H1 (cell line): ENCODE results near the gene SEC14L5.

ENCODE experiments used
- BCL11A ChIP-seq, 2 experiments: IDR thresholded peaks; one replicate each; pipeline ENCODE4 v1.6.1; 2011; ENCODE audit warnings: low read depth in 2 of 2, low read length in 2 of 2, mild to moderate bottlenecking in 2 of 2
- EZH2 ChIP-seq: fragments of 200-600 bp; sonication (generic); IDR thresholded peaks from 2 replicates; pipeline ENCODE4 v1.7.1; 2012; ENCODE audit warnings: low read depth, mild to moderate bottlenecking, moderate library complexity, low read length, inconsistent platforms; ENCODE audit not compliant: severe bottlenecking
- GABPA ChIP-seq: IDR thresholded peaks from 2 replicates; pipeline ENCODE4 v1.6.1; 2011; ENCODE audit warnings: mild to moderate bottlenecking, low read length, moderate library complexity, borderline replicate concordance; ENCODE audit not compliant: insufficient read depth
- GTF2F1 ChIP-seq: IDR thresholded peaks from 2 replicates; pipeline ENCODE4 v1.6.1; 2012; ENCODE audit warnings: low read depth, low read length, improper control_type of control experiment, borderline replicate concordance
- HDAC2 ChIP-seq, 2 experiments: fragments of 300-600 bp in 1 of 2; sonication (generic) in 1 of 2; IDR thresholded peaks; 2 replicates each; pipeline ENCODE4 v1.6.1; 2011 to 2012; ENCODE audit warnings: low read depth in 2 of 2, low read length in 2 of 2, mild to moderate bottlenecking in 2 of 2, moderate library complexity in 2 of 2, borderline replicate concordance in 1 of 2, inconsistent platforms in 1 of 2
- NANOG ChIP-seq: IDR thresholded peaks from 2 replicates; pipeline ENCODE4 v1.6.1; 2011; ENCODE audit warnings: low read length, low read depth, mild to moderate bottlenecking, inconsistent platforms; ENCODE audit not compliant: insufficient read depth, poor library complexity, severe bottlenecking
- POLR2A ChIP-seq, 2 experiments: IDR thresholded peaks; 1 replicate in 1 of 2; 2 replicates in 1 of 2; pipeline ENCODE4 v1.6.1; 2011; ENCODE audit warnings: low read depth in 2 of 2, low read length in 2 of 2, mild to moderate bottlenecking in 2 of 2; ENCODE audit errors: control extremely low read depth in 1 of 2
- POLR2AphosphoS5 ChIP-seq: IDR thresholded peaks from 2 replicates; pipeline ENCODE4 v1.6.1; 2011; ENCODE audit warnings: low read depth, low read length
- RAD21 ChIP-seq, 2 experiments: IDR thresholded peaks in 1 of 2; conservative IDR thresholded peaks in 1 of 2; 2 replicates each; pipeline ENCODE4 v1.6.1; 2011; ENCODE audit warnings: low read depth in 2 of 2, low read length in 2 of 2, improper control_type of control experiment in 1 of 2, inconsistent platforms in 1 of 2, mild to moderate bottlenecking in 1 of 2, moderate library complexity in 1 of 2
- RFX5 ChIP-seq: IDR thresholded peaks from 2 replicates; pipeline ENCODE4 v1.6.1; 2011; ENCODE audit warnings: low read depth, low read length, improper control_type of control experiment, borderline replicate concordance
- RXRA ChIP-seq: IDR thresholded peaks from 2 replicates; pipeline ENCODE4 v1.6.1; 2011; ENCODE audit warnings: low read depth, mild to moderate bottlenecking, low read length, moderate library complexity; ENCODE audit not compliant: insufficient read depth
- TF ChIP-seq, protein P1 (sequence below): IDR thresholded peaks from 2 replicates; pipeline ENCODE4 v1.6.1; 2012; ENCODE audit warnings: inconsistent platforms
- TF ChIP-seq, protein P2 (sequence below), 3 experiments: IDR thresholded peaks; 1 replicate in 2 of 3; 2 replicates in 1 of 3; pipeline versions ENCODE4 v1.5.1 to v1.6.1; 2011; ENCODE audit warnings: low read length in 3 of 3, mild to moderate bottlenecking in 3 of 3, inconsistent platforms in 2 of 3, low read depth in 1 of 3, moderate library complexity in 1 of 3; ENCODE audit not compliant: insufficient read depth in 1 of 3; ENCODE audit errors: control extremely low read depth in 1 of 3
- TF ChIP-seq, protein P3 (sequence below): IDR thresholded peaks from 2 replicates; pipeline ENCODE4 v1.6.1; 2011; ENCODE audit warnings: low read length, improper control_type of control experiment

DNA sequence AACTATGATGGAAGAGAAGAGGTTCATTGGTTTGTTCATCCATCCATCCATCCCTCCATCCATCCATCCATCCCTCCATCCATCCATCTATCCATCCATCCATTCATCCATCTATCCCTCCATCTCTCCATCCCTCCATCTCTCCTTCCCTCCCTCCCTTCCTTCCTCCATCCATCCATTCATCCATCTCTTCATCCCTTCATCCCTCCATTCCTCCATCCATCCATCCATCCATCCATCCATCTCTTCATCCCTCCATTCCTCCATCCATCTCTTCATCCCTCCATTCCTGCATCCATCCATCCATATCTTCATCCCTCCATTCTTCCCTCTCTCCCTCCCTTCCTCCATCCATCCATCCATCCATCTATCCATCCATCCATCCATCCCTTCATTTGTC, 11.2 kb upstream of the SEC14L5 start:
- TF ChIP-seq HDAC2 (IDR thresholded peaks at IDR 0.05; ENCODE audit: borderline replicate concordance in 1 of 2, low read depth in 2 of 2, low read length in 2 of 2) (no peak), BCL11A (IDR thresholded peaks at IDR 0.05; ENCODE audit: low read depth in 2 of 2, low read length in 2 of 2) (no peak), POLR2AphosphoS5 (no peak), GABPA (no peak), RAD21 (IDR thresholded peaks at IDR 0.05 in 1 of 2, conservative IDR thresholded peaks at IDR 0.05 in 1 of 2; ENCODE audit: low read depth in 2 of 2, low read length in 2 of 2) (no peak), EZH2 (no peak), POLR2A (IDR thresholded peaks at IDR 0.05; ENCODE audit: control extremely low read depth in 1 of 2, low read depth in 2 of 2, low read length in 2 of 2) (no peak), RXRA (no peak), GTF2F1 (no peak), RFX5 (no peak), NANOG (no peak)
- TF ChIP-seq, protein P1, sequence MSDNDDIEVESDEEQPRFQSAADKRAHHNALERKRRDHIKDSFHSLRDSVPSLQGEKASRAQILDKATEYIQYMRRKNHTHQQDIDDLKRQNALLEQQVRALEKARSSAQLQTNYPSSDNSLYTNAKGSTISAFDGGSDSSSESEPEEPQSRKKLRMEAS, result no peak
- TF ChIP-seq, protein P2, sequence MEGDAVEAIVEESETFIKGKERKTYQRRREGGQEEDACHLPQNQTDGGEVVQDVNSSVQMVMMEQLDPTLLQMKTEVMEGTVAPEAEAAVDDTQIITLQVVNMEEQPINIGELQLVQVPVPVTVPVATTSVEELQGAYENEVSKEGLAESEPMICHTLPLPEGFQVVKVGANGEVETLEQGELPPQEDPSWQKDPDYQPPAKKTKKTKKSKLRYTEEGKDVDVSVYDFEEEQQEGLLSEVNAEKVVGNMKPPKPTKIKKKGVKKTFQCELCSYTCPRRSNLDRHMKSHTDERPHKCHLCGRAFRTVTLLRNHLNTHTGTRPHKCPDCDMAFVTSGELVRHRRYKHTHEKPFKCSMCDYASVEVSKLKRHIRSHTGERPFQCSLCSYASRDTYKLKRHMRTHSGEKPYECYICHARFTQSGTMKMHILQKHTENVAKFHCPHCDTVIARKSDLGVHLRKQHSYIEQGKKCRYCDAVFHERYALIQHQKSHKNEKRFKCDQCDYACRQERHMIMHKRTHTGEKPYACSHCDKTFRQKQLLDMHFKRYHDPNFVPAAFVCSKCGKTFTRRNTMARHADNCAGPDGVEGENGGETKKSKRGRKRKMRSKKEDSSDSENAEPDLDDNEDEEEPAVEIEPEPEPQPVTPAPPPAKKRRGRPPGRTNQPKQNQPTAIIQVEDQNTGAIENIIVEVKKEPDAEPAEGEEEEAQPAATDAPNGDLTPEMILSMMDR (IDR thresholded peaks at IDR 0.05; ENCODE audit: control extremely low read depth in 1 of 3, insufficient read depth in 1 of 3, low read depth in 1 of 3, low read length in 3 of 3), result no peak
- TF ChIP-seq, protein P3, sequence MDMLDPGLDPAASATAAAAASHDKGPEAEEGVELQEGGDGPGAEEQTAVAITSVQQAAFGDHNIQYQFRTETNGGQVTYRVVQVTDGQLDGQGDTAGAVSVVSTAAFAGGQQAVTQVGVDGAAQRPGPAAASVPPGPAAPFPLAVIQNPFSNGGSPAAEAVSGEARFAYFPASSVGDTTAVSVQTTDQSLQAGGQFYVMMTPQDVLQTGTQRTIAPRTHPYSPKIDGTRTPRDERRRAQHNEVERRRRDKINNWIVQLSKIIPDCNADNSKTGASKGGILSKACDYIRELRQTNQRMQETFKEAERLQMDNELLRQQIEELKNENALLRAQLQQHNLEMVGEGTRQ, result no peak
